ENCODE measurements around the gene PGLYRP4.

DNA sequence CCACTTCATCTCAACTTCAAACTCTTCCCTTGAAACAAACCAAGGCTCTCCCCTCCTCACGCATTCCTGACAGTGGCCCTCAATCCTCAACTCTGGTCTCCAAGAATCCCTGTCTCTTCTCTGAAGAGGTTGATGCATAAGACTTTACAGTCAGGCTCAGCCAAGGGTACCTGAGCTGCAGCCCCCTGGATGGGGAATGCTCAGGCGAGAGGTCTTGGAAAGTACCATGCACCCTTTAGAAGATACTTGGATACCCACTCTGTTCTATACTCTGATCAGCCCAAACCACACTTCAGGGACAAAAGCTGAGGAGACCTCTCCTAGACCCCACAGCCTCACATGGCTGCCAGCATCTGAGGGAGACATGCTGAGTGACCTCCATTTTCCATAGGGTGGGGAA lies 35.4 kb downstream of the PGLYRP4 start:
- TF ChIP-seq YY1 (IDR thresholded peaks at IDR 0.05; ENCODE audit: insufficient read depth, insufficient read length) (no peak), ZNF274 (IDR thresholded peaks at IDR 0.05; ENCODE audit: low read depth, low read length) (no peak)
